SK-N-SH (cell line): ENCODE data around the gene TNRC6B. TPM values are rescaled to one million over a fixed set of nuclear protein-coding genes. Genes with fewer than 3 reads are reported as not detected.

Experiments used
- CTCF ChIA-PET: fragments of 300-600, 350-600 bp; formaldehyde crosslinking; extraction: SDS; loops from one replicate; lab custom pipeline; 2021; lab: Yijun Ruan, JAX
- POLR2A ChIA-PET: fragments of 350-600 bp; sonication (Branson Sonifier 250); formaldehyde crosslinking; extraction: SDS; loops from one replicate; lab custom pipeline; 2020; ENCODE audit warnings: antibody characterized with exemption, inconsistent platforms; lab: Yijun Ruan, JAX
- DNase-seq: peaks from one replicate; pipeline ENCODE4 v3.0.0; 2012
- H2AFZ ChIP-seq: fragments of 200-600 bp; sonication (generic); 2 replicates; pipeline ENCODE4 v1.8.1; 2016; ENCODE audit warnings: antibody characterized with exemption, mild to moderate bottlenecking, low read depth
- H3F3A ChIP-seq: fragments of 200-600 bp; sonication (generic); replicated peaks from 2 replicates; pipeline ENCODE3; 2016; ENCODE audit warnings: antibody characterized with exemption, mild to moderate bottlenecking; ENCODE audit not compliant: insufficient read depth
- H3K27ac ChIP-seq, 2 experiments: fragments of 200-500 bp in 1 of 2; fragments of 200-600 bp in 1 of 2; sonication (Bioruptor generic) in 1 of 2; sonication (generic), shearing (Covaris generic) in 1 of 2; 2 replicates each; pipeline versions ENCODE4 v1.5.1 to v1.6.1; 2014 to 2016; ENCODE audit warnings: low read depth in 2 of 2, inconsistent platforms in 1 of 2, low read length in 1 of 2, mild to moderate bottlenecking in 1 of 2, mixed read lengths in 1 of 2
- H3K27me3 ChIP-seq: fragments of 200-600 bp; sonication (generic), shearing (Covaris generic); 2 replicates; pipeline ENCODE4 v1.6.1; 2016; ENCODE audit warnings: mixed run types; ENCODE audit not compliant: insufficient read depth
- H3K36me3 ChIP-seq, 2 experiments: fragments of 200-500 bp in 1 of 2; fragments of 200-600 bp in 1 of 2; sonication (Bioruptor generic) in 1 of 2; sonication (generic) in 1 of 2; replicated peaks in 1 of 2; 2 replicates each; pipeline versions ENCODE3 to v1.5.1; 2014 to 2016; ENCODE audit warnings: low read length in 1 of 2, mild to moderate bottlenecking in 1 of 2; ENCODE audit not compliant: insufficient read depth in 2 of 2, control insufficient read depth in 1 of 2
- H3K4me1 ChIP-seq, 2 experiments: fragments of 200-500 bp in 1 of 2; fragments of 200-600 bp in 1 of 2; sonication (Bioruptor generic) in 1 of 2; sonication (generic), shearing (Covaris generic) in 1 of 2; 2 replicates each; pipeline versions ENCODE4 v1.5.1 to v1.6.1; 2014 to 2016; ENCODE audit warnings: low read depth in 1 of 2, low read length in 1 of 2, mixed run types in 1 of 2; ENCODE audit not compliant: insufficient read depth in 2 of 2, control insufficient read depth in 1 of 2
- H3K4me2 ChIP-seq: fragments of 200-600 bp; sonication (generic), shearing (Covaris generic); 2 replicates; pipeline ENCODE4 v1.6.1; 2017; ENCODE audit warnings: mixed run types
- H3K4me3 ChIP-seq, 2 experiments: fragments of 200-500 bp in 1 of 2; fragments of 200-600 bp in 1 of 2; sonication (Bioruptor generic) in 1 of 2; sonication (generic), shearing (Covaris generic) in 1 of 2; 2 replicates each; pipeline versions ENCODE4 v1.5.1 to v1.8.1; 2014 to 2016; ENCODE audit warnings: low read depth in 2 of 2, inconsistent platforms in 1 of 2, low read length in 1 of 2, mild to moderate bottlenecking in 1 of 2, mixed read lengths in 1 of 2, moderate library complexity in 1 of 2
- H3K79me2 ChIP-seq: fragments of 200-600 bp; sonication (generic); 2 replicates; pipeline ENCODE4 v1.8.1; 2017; ENCODE audit warnings: mild to moderate bottlenecking; ENCODE audit not compliant: insufficient read depth
- H3K9ac ChIP-seq: fragments of 200-600 bp; sonication (generic); 2 replicates; pipeline ENCODE4 v1.6.1; 2017; ENCODE audit warnings: mixed run types
- H3K9me2 ChIP-seq: fragments of 200-600 bp; sonication (generic); 2 replicates; pipeline ENCODE4 v1.6.1; 2017; ENCODE audit warnings: mixed run types
- H3K9me3 ChIP-seq: fragments of 200-600 bp; sonication (generic); 2 replicates; pipeline ENCODE4 v1.6.1; 2017; ENCODE audit warnings: mixed run types, mild to moderate bottlenecking, moderate library complexity
- H4K20me1 ChIP-seq: fragments of 200-600 bp; sonication (generic); 2 replicates; pipeline ENCODE4 v1.6.1; 2017; ENCODE audit warnings: mild to moderate bottlenecking, mixed run types; ENCODE audit not compliant: insufficient read depth
- CHD2 ChIP-seq: fragments of 150-350 bp; IDR thresholded peaks from 2 replicates; pipeline ENCODE4 v1.6.1; 2018; ENCODE audit warnings: low read length; ENCODE audit not compliant: partially characterized antibody
- EP300 ChIP-seq, 2 experiments: IDR thresholded peaks; 2 replicates each; pipeline versions ENCODE4 v1.4.0 to v1.6.1; 2012; ENCODE audit warnings: borderline replicate concordance in 1 of 2, low read depth in 1 of 2, low read length in 1 of 2
- EZH2phosphoT487 ChIP-seq: fragments of 200-600 bp; sonication (generic); IDR thresholded peaks from 2 replicates; pipeline ENCODE4 v1.6.1; 2017; ENCODE audit warnings: low read depth, mixed run types, mild to moderate bottlenecking, antibody characterized with exemption, moderate library complexity, borderline replicate concordance
- FOXJ3 ChIP-seq: sonication (generic); formaldehyde crosslinking; IDR thresholded peaks from 2 replicates; pipeline ENCODE4 v1.5.1; 2020; ENCODE audit warnings: mild to moderate bottlenecking, missing genetic modification reagents
- GABPA ChIP-seq: IDR thresholded peaks from 2 replicates; pipeline ENCODE4 v1.4.0; 2012; ENCODE audit warnings: low read depth, mild to moderate bottlenecking
- GATA2 ChIP-seq: sonication (generic); formaldehyde crosslinking; IDR thresholded peaks from 2 replicates; pipeline ENCODE4 v1.5.0; 2020; ENCODE audit warnings: mild to moderate bottlenecking, missing genetic modification reagents
- MEF2A ChIP-seq: IDR thresholded peaks from 2 replicates; pipeline ENCODE4 v1.4.0; 2012; ENCODE audit warnings: low read depth, borderline replicate concordance
- RAD21 ChIP-seq: IDR thresholded peaks from 2 replicates; pipeline ENCODE4 v1.6.1; 2012; ENCODE audit warnings: mild to moderate bottlenecking, low read length
- RCOR1 ChIP-seq: fragments of 150-350 bp; IDR thresholded peaks from 2 replicates; pipeline ENCODE4 v1.6.1; 2017; ENCODE audit warnings: antibody characterized with exemption, low read length
- RFX5 ChIP-seq: IDR thresholded peaks from 2 replicates; pipeline ENCODE4 v1.6.1; 2012; ENCODE audit warnings: mild to moderate bottlenecking, improper control_type of control experiment, low read length
- SIN3A ChIP-seq: IDR thresholded peaks from 2 replicates; pipeline ENCODE4 v1.6.1; 2012; ENCODE audit warnings: low read depth, mild to moderate bottlenecking, low read length, moderate library complexity, borderline replicate concordance
- SMC3 ChIP-seq: IDR thresholded peaks from 2 replicates; pipeline ENCODE4 v1.6.1; 2012; ENCODE audit warnings: low read depth, low read length, improper control_type of control experiment
- TAF1 ChIP-seq: IDR thresholded peaks from 2 replicates; pipeline ENCODE4 v1.6.1; 2012; ENCODE audit warnings: low read depth, mild to moderate bottlenecking, low read length, moderate library complexity, borderline replicate concordance
- TCF12 ChIP-seq: IDR thresholded peaks from 2 replicates; pipeline ENCODE4 v1.4.0; 2012
- WGBS: methylation state at CpG from one replicate; pipeline ENCODE4 v1.1.6; 2017; ENCODE audit warnings: low lambda C conversion rate; 5-methylcytosine and 5-hydroxymethylcytosine counted together
- polyA plus RNA-seq, 3 experiments: library from polyadenylated mRNA; depleted of rRNA; stranded (reverse); fragments of >200 nt; gene quantifications; 2 replicates each; pipeline ENCODE4 v1.2.3, GENCODE V29; 2012
- TF ChIP-seq, protein P1 (sequence below): fragments of 200-600 bp; sonication (generic); IDR thresholded peaks from 2 replicates; pipeline ENCODE4 v1.6.1; 2017; ENCODE audit warnings: antibody characterized with exemption, mild to moderate bottlenecking, moderate library complexity
- TF ChIP-seq, protein P2 (sequence below): IDR thresholded peaks from 2 replicates; pipeline ENCODE4 v1.6.1; 2012; ENCODE audit warnings: mild to moderate bottlenecking, low read depth, low read length, moderate library complexity
- TF ChIP-seq, protein P3 (sequence below): IDR thresholded peaks from 2 replicates; pipeline ENCODE4 v1.4.0; 2012; ENCODE audit warnings: low read depth, borderline replicate concordance
- TF ChIP-seq, protein P4 (sequence below): IDR thresholded peaks from 2 replicates; pipeline ENCODE4 v1.4.0; 2012; ENCODE audit warnings: low read depth, borderline replicate concordance

The TNRC6B gene
- polyA plus RNA-seq, 1 of the 3 experiments (the other 2 are of a cell fraction), result 1.2 TPM

DNA sequence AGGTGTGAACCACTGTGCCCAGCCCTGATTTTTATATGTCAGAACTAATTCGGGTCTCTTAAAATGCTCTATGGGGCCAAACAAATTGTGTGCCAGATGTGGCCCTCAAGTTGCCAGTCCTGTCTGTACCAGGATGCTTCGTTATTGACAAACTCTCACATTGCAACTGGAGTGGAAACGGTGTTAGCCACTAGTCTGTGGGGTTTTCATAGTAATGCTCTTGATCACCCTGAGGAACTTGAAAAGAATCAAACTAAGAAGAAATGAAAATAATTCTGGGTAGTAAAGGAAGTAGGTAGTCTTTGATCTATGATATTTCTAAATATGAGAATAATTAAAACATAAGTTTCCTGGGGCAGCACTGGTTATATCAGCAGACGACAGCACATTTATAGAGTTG is 101.3 kb downstream of the TNRC6B start (continued):
- TF ChIP-seq, protein P1, sequence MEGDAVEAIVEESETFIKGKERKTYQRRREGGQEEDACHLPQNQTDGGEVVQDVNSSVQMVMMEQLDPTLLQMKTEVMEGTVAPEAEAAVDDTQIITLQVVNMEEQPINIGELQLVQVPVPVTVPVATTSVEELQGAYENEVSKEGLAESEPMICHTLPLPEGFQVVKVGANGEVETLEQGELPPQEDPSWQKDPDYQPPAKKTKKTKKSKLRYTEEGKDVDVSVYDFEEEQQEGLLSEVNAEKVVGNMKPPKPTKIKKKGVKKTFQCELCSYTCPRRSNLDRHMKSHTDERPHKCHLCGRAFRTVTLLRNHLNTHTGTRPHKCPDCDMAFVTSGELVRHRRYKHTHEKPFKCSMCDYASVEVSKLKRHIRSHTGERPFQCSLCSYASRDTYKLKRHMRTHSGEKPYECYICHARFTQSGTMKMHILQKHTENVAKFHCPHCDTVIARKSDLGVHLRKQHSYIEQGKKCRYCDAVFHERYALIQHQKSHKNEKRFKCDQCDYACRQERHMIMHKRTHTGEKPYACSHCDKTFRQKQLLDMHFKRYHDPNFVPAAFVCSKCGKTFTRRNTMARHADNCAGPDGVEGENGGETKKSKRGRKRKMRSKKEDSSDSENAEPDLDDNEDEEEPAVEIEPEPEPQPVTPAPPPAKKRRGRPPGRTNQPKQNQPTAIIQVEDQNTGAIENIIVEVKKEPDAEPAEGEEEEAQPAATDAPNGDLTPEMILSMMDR, result no peak
- TF ChIP-seq TCF12 (no peak), SMC3 (no peak), EZH2phosphoT487 (no peak), EP300 (IDR thresholded peaks at IDR 0.05; ENCODE audit: borderline replicate concordance in 1 of 2, low read depth in 1 of 2, low read length in 1 of 2) (no peak), SIN3A (no peak)
- TF ChIP-seq, all 33 proteins: peak for 0

DNA sequence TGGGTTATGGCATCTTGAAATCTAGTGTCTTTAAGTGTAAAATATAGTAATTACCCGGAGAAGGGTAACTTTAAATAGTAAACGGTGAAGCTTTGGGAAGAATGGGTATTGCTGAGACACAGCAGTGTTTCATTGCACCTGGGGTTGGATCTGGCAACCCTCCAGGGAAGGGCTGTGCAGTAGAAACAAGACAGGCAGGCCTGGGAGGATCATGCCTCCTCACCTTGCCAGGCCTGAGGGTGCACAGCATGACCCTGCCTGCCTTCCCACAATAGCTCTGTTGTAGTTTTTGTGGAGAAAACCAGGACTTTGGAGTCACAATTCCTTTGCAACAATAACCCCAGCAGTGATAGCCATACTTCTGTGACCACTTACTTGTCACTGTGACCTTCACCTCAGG is 104.0 kb downstream of the TNRC6B start:
- no peaks in the 10 kb centered on the region for H3K9me2 ChIP-seq
- ChIA-PET POLR2A (no interaction called here), CTCF (interaction anchor here (0.7 kb wide), 1 partner anchor 1156 kb away, joined by 3 read pairs; no protein-coding TSS in a partner anchor)
- no peak overlapping the region for H3K27ac ChIP-seq
- no peaks in the 10 kb centered on the region; a peak in 1 of 4 replicates for H3K4me1 ChIP-seq
- 87% methylated on average over 2 of the region's 2 CpGs for WGBS
- no peak overlapping the region for H3K9ac ChIP-seq
- no peak overlapping the region for H2AFZ ChIP-seq
- H3K4me2 ChIP-seq, result no peak overlapping the region
- TF ChIP-seq FOXJ3 (CRISPR knock-in tag) (no peak), MEF2A (no peak), GABPA (no peak), RFX5 (no peak), RAD21 (no peak), RCOR1 (no peak), TAF1 (no peak), CHD2 (no peak), GATA2 (CRISPR knock-in tag) (no peak)
- TF ChIP-seq, protein P2, sequence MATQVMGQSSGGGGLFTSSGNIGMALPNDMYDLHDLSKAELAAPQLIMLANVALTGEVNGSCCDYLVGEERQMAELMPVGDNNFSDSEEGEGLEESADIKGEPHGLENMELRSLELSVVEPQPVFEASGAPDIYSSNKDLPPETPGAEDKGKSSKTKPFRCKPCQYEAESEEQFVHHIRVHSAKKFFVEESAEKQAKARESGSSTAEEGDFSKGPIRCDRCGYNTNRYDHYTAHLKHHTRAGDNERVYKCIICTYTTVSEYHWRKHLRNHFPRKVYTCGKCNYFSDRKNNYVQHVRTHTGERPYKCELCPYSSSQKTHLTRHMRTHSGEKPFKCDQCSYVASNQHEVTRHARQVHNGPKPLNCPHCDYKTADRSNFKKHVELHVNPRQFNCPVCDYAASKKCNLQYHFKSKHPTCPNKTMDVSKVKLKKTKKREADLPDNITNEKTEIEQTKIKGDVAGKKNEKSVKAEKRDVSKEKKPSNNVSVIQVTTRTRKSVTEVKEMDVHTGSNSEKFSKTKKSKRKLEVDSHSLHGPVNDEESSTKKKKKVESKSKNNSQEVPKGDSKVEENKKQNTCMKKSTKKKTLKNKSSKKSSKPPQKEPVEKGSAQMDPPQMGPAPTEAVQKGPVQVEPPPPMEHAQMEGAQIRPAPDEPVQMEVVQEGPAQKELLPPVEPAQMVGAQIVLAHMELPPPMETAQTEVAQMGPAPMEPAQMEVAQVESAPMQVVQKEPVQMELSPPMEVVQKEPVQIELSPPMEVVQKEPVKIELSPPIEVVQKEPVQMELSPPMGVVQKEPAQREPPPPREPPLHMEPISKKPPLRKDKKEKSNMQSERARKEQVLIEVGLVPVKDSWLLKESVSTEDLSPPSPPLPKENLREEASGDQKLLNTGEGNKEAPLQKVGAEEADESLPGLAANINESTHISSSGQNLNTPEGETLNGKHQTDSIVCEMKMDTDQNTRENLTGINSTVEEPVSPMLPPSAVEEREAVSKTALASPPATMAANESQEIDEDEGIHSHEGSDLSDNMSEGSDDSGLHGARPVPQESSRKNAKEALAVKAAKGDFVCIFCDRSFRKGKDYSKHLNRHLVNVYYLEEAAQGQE, result no peak
- TF ChIP-seq, protein P3, sequence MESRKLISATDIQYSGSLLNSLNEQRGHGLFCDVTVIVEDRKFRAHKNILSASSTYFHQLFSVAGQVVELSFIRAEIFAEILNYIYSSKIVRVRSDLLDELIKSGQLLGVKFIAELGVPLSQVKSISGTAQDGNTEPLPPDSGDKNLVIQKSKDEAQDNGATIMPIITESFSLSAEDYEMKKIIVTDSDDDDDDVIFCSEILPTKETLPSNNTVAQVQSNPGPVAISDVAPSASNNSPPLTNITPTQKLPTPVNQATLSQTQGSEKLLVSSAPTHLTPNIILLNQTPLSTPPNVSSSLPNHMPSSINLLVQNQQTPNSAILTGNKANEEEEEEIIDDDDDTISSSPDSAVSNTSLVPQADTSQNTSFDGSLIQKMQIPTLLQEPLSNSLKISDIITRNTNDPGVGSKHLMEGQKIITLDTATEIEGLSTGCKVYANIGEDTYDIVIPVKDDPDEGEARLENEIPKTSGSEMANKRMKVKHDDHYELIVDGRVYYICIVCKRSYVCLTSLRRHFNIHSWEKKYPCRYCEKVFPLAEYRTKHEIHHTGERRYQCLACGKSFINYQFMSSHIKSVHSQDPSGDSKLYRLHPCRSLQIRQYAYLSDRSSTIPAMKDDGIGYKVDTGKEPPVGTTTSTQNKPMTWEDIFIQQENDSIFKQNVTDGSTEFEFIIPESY, result no peak
- TF ChIP-seq, protein P4, sequence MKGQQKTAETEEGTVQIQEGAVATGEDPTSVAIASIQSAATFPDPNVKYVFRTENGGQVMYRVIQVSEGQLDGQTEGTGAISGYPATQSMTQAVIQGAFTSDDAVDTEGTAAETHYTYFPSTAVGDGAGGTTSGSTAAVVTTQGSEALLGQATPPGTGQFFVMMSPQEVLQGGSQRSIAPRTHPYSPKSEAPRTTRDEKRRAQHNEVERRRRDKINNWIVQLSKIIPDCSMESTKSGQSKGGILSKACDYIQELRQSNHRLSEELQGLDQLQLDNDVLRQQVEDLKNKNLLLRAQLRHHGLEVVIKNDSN, result no peak
- H3K27me3 ChIP-seq, result no peaks in the 10 kb centered on the region
- no peaks in the 10 kb centered on the region for H4K20me1 ChIP-seq
- no peak for DNase-seq
- H3K36me3 ChIP-seq, result peaks cover 15 to 25% of the 10 kb centered on the region in 2 experiments
- peaks cover 2% of the 10 kb centered on the region for H3F3A ChIP-seq
- H3K9me3 ChIP-seq, result no peaks in the 10 kb centered on the region
- H3K4me3 ChIP-seq, result no peak overlapping the region
- no peaks in the 10 kb centered on the region for H3K79me2 ChIP-seq
